Activated CD8-positive, alpha-beta memory T cell treated with anti-CD3 and anti-CD28 coated beads, Interleukin-2, amount 10 ng/mL, durations not matched to agents 7 days and 5 days (primary cell): ENCODE data around the gene PRPF8. TPM values are rescaled to one million over a fixed set of nuclear protein-coding genes. Genes with fewer than 3 reads are reported as not detected.
"Not testable (repeated sequence)": the region's sequence is repeated elsewhere in the genome, so short reads cannot be mapped to it uniquely, and the experiment has no call there.

Experiments
- ATAC-seq: fragments of 150-1000 bp; cut with Tn5 transposase; one replicate; pipeline ENCODE4 v1.10.0; 2021; ENCODE audit warnings: moderate library complexity
- CTCF ChIA-PET: fragments of 350-600 bp; sonication (Branson Sonifier 250); formaldehyde crosslinking; loops from one replicate; lab custom pipeline; 2021; ENCODE audit warnings: antibody characterized with exemption; lab: Charles Lee
- DNase-seq: peaks from one replicate; pipeline ENCODE4 v3.0.0-alpha.2; 2020
- H3K27ac Mint-ChIP-seq: one replicate; pipeline ENCODE4 v1.8.0; 2021; ENCODE audit warnings: mild to moderate bottlenecking, mixed read lengths
- H3K27me3 Mint-ChIP-seq: one replicate; pipeline ENCODE4 v1.8.0; 2021; ENCODE audit warnings: mixed read lengths
- H3K36me3 Mint-ChIP-seq: one replicate; pipeline ENCODE4 v1.8.0; 2021; ENCODE audit warnings: mild to moderate bottlenecking, mixed read lengths
- H3K4me1 Mint-ChIP-seq: one replicate; pipeline ENCODE4 v1.8.0; 2021; ENCODE audit warnings: mixed read lengths
- H3K4me3 Mint-ChIP-seq: one replicate; pipeline ENCODE4 v1.8.0; 2021; ENCODE audit warnings: mild to moderate bottlenecking, moderate library complexity, mixed read lengths
- H3K9me3 Mint-ChIP-seq: one replicate; pipeline ENCODE4 v1.8.0; 2022; ENCODE audit warnings: low read depth, mixed read lengths
- total RNA-seq, 2 experiments: library from RNA; stranded (reverse); gene quantifications; one replicate each; pipeline ENCODE4 v1.2.3, GENCODE V29; 2021

PRPF8 gene
- total RNA-seq, 2 experiments from 2014 or later, result 324 to 358 TPM

GRCh38 chr17:1652794-1653193, 31.9 kb downstream of the PRPF8 start:
- not testable (repeated sequence) for DNase-seq, H3K27me3 Mint-ChIP-seq, H3K4me3 Mint-ChIP-seq, H3K27ac Mint-ChIP-seq, H3K4me1 Mint-ChIP-seq, ATAC-seq, H3K9me3 Mint-ChIP-seq
- CTCF ChIA-PET, result interaction anchor here (1.5 to 1.9 kb wide), 4 partner anchors 10 to 79 kb away, joined by 3 to 13 read pairs (median 5); no protein-coding TSS in a partner anchor
- H3K36me3 Mint-ChIP-seq, result peaks cover 44% of the 10 kb centered on the region

- Mint-ChIP-seq H3K4me1 (peaks cover 8% of the 10 kb centered on the region), H3K27me3 (no peaks in the 10 kb centered on the region), H3K9me3 (no peaks in the 10 kb centered on the region), H3K27ac (no peak overlapping the region), H3K36me3 (peaks cover 37% of the 10 kb centered on the region), H3K4me3 (no peak overlapping the region)
- CTCF ChIA-PET, result interaction anchor here (1.1 to 1.9 kb wide), 5 partner anchors 11 to 77 kb away, joined by 3 to 13 read pairs (median 4); no protein-coding TSS in a partner anchor
- ATAC-seq (no peak), DNase-seq (no peak)
These were observed 33.2 kb downstream of the PRPF8 start for GRCh38 chr17:1651559-1651844.

- ATAC-seq (no peak), DNase-seq (no peak)
- H3K4me3 Mint-ChIP-seq, result no peak overlapping the region
- no peaks in the 10 kb centered on the region for H3K27me3 Mint-ChIP-seq
- H3K36me3 Mint-ChIP-seq, result peaks cover 32% of the 10 kb centered on the region
- H3K27ac Mint-ChIP-seq, result no peak overlapping the region
- peaks cover 8% of the 10 kb centered on the region for H3K4me1 Mint-ChIP-seq
- H3K9me3 Mint-ChIP-seq, result no peaks in the 10 kb centered on the region
- CTCF ChIA-PET, result interaction anchor here (1.5 to 3.3 kb wide), 5 partner anchors 18 to 77 kb away, joined by 4 to 16 read pairs (median 6); partner anchors contain the start of gene PRPF8
These were observed 33.7 kb downstream of the PRPF8 start for GRCh38 chr17:1650731-1651558.

GRCh38 chr17:1649844-1650501, 34.7 kb downstream of the PRPF8 start, which contains the start of gene RILP:
TSS of gene RILP (minus strand) at chr17:1649866. CDS start at chr17:1649804, 62 bp downstream.
- CTCF ChIA-PET, result interaction anchor here (0.5 to 3.8 kb wide), 24 partner anchors 10 to 405 kb away, joined by 3 to 25 read pairs (median 6); partner anchors contain the start of genes HIC1, INPP5K, PRPF8 and SLC43A2
- no peaks in the 10 kb centered on the region for H3K27me3 Mint-ChIP-seq
- peak within 1 kb of the TSS; percentile 57 for H3K4me3 Mint-ChIP-seq
- peaks cover 28% of the 10 kb centered on the region for H3K36me3 Mint-ChIP-seq
- peak within 1 kb of the TSS; percentile 40 for H3K27ac Mint-ChIP-seq
- no peak for DNase-seq
- peaks cover 13% of the 10 kb centered on the region for H3K4me1 Mint-ChIP-seq
- peak; percentile 14 for ATAC-seq
- no peaks in the 10 kb centered on the region for H3K9me3 Mint-ChIP-seq

- no peaks in the 10 kb centered on the region for H3K27me3 Mint-ChIP-seq
- peaks cover 24% of the 10 kb centered on the region for H3K36me3 Mint-ChIP-seq
These were observed 35.5 kb downstream of the PRPF8 start for GRCh38 chr17:1648963-1649843.

GRCh38 chr17:1648173-1648962, 36.3 kb downstream of the PRPF8 start:
- ATAC-seq, result no peak
- H3K27me3 Mint-ChIP-seq, result no peaks in the 10 kb centered on the region
- peak overlapping the region; percentile 44 for H3K4me3 Mint-ChIP-seq

More at GRCh38 chr17:1648963-1649843, 35.5 kb downstream of the PRPF8 start:
- ATAC-seq (peak; percentile 81), DNase-seq (peak; percentile 96)
- H3K9me3 Mint-ChIP-seq, result no peaks in the 10 kb centered on the region
- peak overlapping the region; percentile 44 for H3K4me3 Mint-ChIP-seq
- H3K4me1 Mint-ChIP-seq, result peaks cover 19% of the 10 kb centered on the region
- H3K27ac Mint-ChIP-seq, result peak overlapping the region; percentile 28
- CTCF ChIA-PET, result interaction anchor here (0.5 to 3.8 kb wide), 34 partner anchors 10 to 406 kb away, joined by 3 to 25 read pairs (median 5); partner anchors contain the start of genes DPH1, HIC1, INPP5K and PRPF8

GRCh38 chr17:1647802-1648171, 36.9 kb downstream of the PRPF8 start:
- no peaks in the 10 kb centered on the region for H3K9me3 Mint-ChIP-seq
- no peaks in the 10 kb centered on the region for H3K27me3 Mint-ChIP-seq
- no peak for ATAC-seq
- DNase-seq, result no peak
- H3K27ac Mint-ChIP-seq, result no peak overlapping the region
- H3K4me1 Mint-ChIP-seq, result peaks cover 23% of the 10 kb centered on the region
- peak overlapping the region; percentile 44 for H3K4me3 Mint-ChIP-seq
- CTCF ChIA-PET, result interaction anchor here (0.6 to 3.8 kb wide), 14 partner anchors 9 to 383 kb away, joined by 3 to 25 read pairs (median 6); partner anchors contain the start of genes DPH1, INPP5K, PRPF8 and SLC43A2
- peaks cover 12% of the 10 kb centered on the region for H3K36me3 Mint-ChIP-seq

More at GRCh38 chr17:1648173-1648962, 36.3 kb downstream of the PRPF8 start:
- peak; percentile 56 for DNase-seq
- H3K27ac Mint-ChIP-seq, result no peak overlapping the region
- no peaks in the 10 kb centered on the region for H3K9me3 Mint-ChIP-seq
- H3K36me3 Mint-ChIP-seq, result peaks cover 16% of the 10 kb centered on the region
- CTCF ChIA-PET, result interaction anchor here (0.9 to 3.8 kb wide), 29 partner anchors 9 to 388 kb away, joined by 3 to 25 read pairs (median 5); partner anchors contain the start of genes DPH1, INPP5K, PRPF8 and RTN4RL1
- peaks cover 23% of the 10 kb centered on the region for H3K4me1 Mint-ChIP-seq

- H3K4me3 Mint-ChIP-seq, result no peak overlapping the region
- no peaks in the 10 kb centered on the region for H3K9me3 Mint-ChIP-seq
- no peak for ATAC-seq
- H3K27me3 Mint-ChIP-seq, result no peaks in the 10 kb centered on the region
- peaks cover 1% of the 10 kb centered on the region for H3K36me3 Mint-ChIP-seq
- peaks cover 23% of the 10 kb centered on the region for H3K4me1 Mint-ChIP-seq
- DNase-seq, result no peak
- CTCF ChIA-PET, result interaction anchor here (1.5 to 3.8 kb wide), 3 partner anchors 16 to 71 kb away, joined by 5 to 25 read pairs (median 17); partner anchors contain the start of gene SLC43A2
- no peak overlapping the region for H3K27ac Mint-ChIP-seq
These were observed 38.3 kb downstream of the PRPF8 start for GRCh38 chr17:1646199-1646875.

- no peak for DNase-seq
- no peaks in the 10 kb centered on the region for H3K36me3 Mint-ChIP-seq
- no peak for ATAC-seq
- peaks cover 23% of the 10 kb centered on the region for H3K4me1 Mint-ChIP-seq
- H3K9me3 Mint-ChIP-seq, result no peaks in the 10 kb centered on the region
- CTCF ChIA-PET, result interaction anchor here (1.2 to 3.2 kb wide), 3 partner anchors 16 to 71 kb away, joined by 3 to 17 read pairs (median 5); no protein-coding TSS in a partner anchor
- H3K27me3 Mint-ChIP-seq, result no peaks in the 10 kb centered on the region
- H3K27ac Mint-ChIP-seq, result peak within 1 kb of the TSS; percentile 74
- peak within 1 kb of the TSS; percentile 72 for H3K4me3 Mint-ChIP-seq
These were observed 39.2 kb downstream of the PRPF8 start, which contains the start of gene SCARF1 for GRCh38 chr17:1645207-1646171. TSS of gene SCARF1 (minus strand) at chr17:1645732. CDS start at chr17:1645697, 35 bp downstream.

GRCh38 chr17:1644493-1645206, 40.0 kb downstream of the PRPF8 start:
- Mint-ChIP-seq H3K27me3 (no peaks in the 10 kb centered on the region), H3K9me3 (no peaks in the 10 kb centered on the region), H3K27ac (peak overlapping the region; percentile 74), H3K4me1 (peaks cover 18% of the 10 kb centered on the region), H3K36me3 (no peaks in the 10 kb centered on the region), H3K4me3 (peak overlapping the region; percentile 72)
- CTCF ChIA-PET, result interaction anchor here (1.2 to 3.2 kb wide), 2 partner anchors 15 to 17 kb away, joined by 3 to 17 read pairs; no protein-coding TSS in a partner anchor
- peak; percentile 70 for DNase-seq
- ATAC-seq, result no peak
